Testis (tissue), 2 donors: Measurements from ENCODE around the gene COX19.

ENCODE experiments used
- POLR2A ChIP-seq: fragments of 450-650 bp; IDR thresholded peaks from one replicate; pipeline ENCODE4 v1.6.1; 2017; ENCODE audit warnings: antibody characterized with exemption, mild to moderate bottlenecking, moderate library complexity
- TF ChIP-seq, protein P1 (sequence below), 3 experiments: fragments of 450-650 bp in 2 of 3; fragments of 200-600 bp in 1 of 3; sonication (generic) in 1 of 3; IDR thresholded peaks; one replicate each; pipeline ENCODE4 v1.5.1; 2016 to 2019; ENCODE audit warnings: antibody characterized with exemption in 3 of 3, mild to moderate bottlenecking in 2 of 3, moderate library complexity in 1 of 3

DNA sequence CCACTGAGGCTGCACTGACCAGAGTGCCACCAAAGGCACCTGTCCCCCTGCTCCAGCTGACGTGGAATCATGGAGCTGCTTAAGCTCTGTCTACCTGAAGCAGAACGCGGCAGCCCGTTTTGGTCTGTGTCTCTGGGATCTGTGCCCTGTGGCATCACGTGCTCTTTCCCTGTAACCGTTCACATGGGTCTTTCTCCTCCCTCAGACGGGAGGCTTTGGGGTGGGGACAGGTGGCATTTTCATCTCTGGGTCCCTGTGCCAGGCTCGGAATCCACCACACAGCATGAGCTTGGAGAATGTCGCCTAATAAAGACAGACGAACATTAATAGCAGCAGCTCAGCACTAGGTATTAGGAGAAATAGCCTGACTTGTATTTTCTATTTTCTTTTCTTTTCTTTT lies 19.3 kb downstream of the COX19 start:
- no peak for TF ChIP-seq POLR2A
- TF ChIP-seq, protein P1, sequence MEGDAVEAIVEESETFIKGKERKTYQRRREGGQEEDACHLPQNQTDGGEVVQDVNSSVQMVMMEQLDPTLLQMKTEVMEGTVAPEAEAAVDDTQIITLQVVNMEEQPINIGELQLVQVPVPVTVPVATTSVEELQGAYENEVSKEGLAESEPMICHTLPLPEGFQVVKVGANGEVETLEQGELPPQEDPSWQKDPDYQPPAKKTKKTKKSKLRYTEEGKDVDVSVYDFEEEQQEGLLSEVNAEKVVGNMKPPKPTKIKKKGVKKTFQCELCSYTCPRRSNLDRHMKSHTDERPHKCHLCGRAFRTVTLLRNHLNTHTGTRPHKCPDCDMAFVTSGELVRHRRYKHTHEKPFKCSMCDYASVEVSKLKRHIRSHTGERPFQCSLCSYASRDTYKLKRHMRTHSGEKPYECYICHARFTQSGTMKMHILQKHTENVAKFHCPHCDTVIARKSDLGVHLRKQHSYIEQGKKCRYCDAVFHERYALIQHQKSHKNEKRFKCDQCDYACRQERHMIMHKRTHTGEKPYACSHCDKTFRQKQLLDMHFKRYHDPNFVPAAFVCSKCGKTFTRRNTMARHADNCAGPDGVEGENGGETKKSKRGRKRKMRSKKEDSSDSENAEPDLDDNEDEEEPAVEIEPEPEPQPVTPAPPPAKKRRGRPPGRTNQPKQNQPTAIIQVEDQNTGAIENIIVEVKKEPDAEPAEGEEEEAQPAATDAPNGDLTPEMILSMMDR (IDR thresholded peaks at IDR 0.05) = no peak
